LNCaP clone FGC (cell line): ENCODE measurements around the gene STK32C.

ENCODE experiments used
- DNase-seq: peaks from one replicate; pipeline ENCODE4 v3.0.0-alpha.2; 2011; ENCODE audit warnings: low read depth
- H3K4me3 ChIP-seq: 2 replicates; pipeline ENCODE4 v1.5.1; 2011; ENCODE audit warnings: mild to moderate bottlenecking, low read depth, low read length, control low read depth
- CTCF ChIP-seq: IDR thresholded peaks from 2 replicates; pipeline ENCODE4 v1.5.1; 2012; ENCODE audit warnings: mild to moderate bottlenecking; ENCODE audit not compliant: control insufficient read depth, insufficient read depth; ENCODE audit errors: extremely low read depth

The STK32C gene

DNA sequence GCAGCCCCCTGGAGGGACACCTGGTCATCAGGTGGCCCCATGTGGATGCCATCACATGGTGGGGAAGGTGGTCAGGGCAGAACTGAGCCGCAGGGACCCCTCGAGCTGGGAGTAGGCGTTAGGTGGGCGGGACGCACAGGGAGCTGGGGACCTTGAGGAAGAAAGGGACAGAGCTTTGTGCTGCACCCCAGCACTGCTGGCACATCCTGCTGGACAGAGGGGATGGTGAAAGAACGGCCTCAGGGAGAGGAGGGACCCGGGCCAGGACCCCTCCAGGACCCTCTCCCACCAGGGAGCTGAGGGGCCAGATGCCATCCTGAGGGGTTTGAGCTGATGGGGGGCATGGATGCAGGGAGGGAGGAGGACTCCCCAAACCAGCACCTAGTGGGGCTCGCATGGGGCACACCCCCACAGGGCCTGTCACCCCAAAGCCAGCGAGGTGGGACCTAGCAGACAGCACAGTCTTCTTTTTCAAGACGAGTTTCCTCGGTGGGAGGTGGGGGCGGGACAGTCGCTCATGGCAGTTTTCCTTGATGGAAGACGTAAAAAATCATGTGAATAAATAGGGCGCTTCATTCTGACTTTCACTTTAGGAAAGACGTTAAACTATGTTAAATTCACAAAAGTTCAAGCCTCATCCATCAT lies 43.3 kb downstream of the STK32C start:
- no peak for DNase-seq
- no peak overlapping the region for H3K4me3 ChIP-seq
- TF ChIP-seq CTCF = no peak

GRCh38 chr10:132263866-132264265 lies 43.9 kb downstream of the STK32C start:
- no peak for DNase-seq
- no peak for TF ChIP-seq CTCF
- no peak overlapping the region for H3K4me3 ChIP-seq

- TF ChIP-seq CTCF = no peak
- no peak overlapping the region for H3K4me3 ChIP-seq
- no peak for DNase-seq
Observed at GRCh38 chr10:132259702-132260482, 47.9 kb downstream of the STK32C start.

DNA sequence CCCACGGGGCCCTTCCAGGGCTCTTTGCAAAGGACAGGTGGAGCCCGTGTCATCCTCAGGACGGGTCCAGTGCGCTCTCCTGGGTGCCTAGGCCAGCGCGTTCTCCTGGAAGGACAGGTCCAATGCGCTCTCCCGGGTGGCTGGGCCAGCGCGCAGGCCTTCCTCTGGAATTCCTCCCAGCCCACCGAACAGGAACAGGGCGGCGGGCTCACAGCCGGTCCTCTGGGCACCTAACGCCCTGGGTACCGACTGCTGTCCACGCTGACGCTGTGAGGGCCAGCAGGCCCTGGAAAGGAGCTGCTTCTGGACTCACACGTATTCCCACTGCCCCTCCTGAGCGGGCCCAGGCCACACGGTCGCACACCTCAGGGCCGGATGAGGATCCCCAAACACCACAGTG lies 49.3 kb downstream of the STK32C start:
- DNase-seq = no peak
- H3K4me3 ChIP-seq = no peak overlapping the region
- TF ChIP-seq CTCF = no peak

- DNase-seq = no peak
- no peak overlapping the region for H3K4me3 ChIP-seq
- no peak for TF ChIP-seq CTCF
Observed at GRCh38 chr10:132257907-132258306, 49.8 kb downstream of the STK32C start.

DNA sequence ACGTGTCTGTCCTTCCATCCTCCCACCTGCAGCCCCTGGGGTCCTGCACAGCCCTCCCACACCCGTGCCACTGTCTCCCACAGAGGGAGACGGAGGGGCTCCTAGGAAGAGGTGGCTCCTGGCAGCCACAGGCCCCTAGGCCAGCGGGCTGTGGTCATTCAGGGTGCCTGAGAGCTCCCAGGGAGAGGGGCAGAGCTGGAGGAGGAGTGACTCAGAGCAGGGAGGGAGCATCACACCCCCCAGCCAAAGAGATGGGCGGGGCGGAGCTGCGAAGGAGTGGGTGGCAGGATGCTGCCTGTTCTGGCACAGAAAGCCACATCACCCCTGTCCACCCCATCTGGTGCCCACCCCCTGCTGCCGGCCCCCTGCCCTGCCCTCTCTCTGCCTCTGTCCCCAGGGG lies 50.5 kb downstream of the STK32C start:
- DNase-seq = no peak
- H3K4me3 ChIP-seq = no peak overlapping the region
- no peak for TF ChIP-seq CTCF
